Measurements from ENCODE around the gene MRPS12. TPM values are rescaled to one million over a fixed set of nuclear protein-coding genes. Genes with fewer than 3 reads are reported as not detected.

The MRPS12 gene
- polyA plus RNA-seq, 4 donors, result 25.4 to 78.2 (median 70.1) TPM

- WGBS, 3 donors, result 83 to 93% (median 85%) methylated on average over 5 of the region's 5 CpGs
Observed at GRCh38 chr19:38892841-38893240, 37.9 kb upstream of the MRPS12 start.

GRCh38 chr19:38893341-38893771 lies 37.4 kb upstream of the MRPS12 start:
- no peak overlapping the region for H3K27ac ChIP-seq (ENCODE audit: low read depth in 1 of 3, low read length in 2 of 3)
- H3K4me1 ChIP-seq (ENCODE audit: control insufficient read depth in 3 of 3, insufficient read depth in 2 of 3, low read depth in 1 of 3, low read length in 2 of 3), result peaks cover 0 to 3% (median 0%) of the 10 kb centered on the region in 3 donors
- DNase-seq (no peak), FAIRE-seq (no peak)
- H3K36me3 ChIP-seq (ENCODE audit: control insufficient read depth in 3 of 3, insufficient read depth in 2 of 3, low read depth in 1 of 3, low read length in 3 of 3), result peaks cover 3 to 70% (median 8%) of the 10 kb centered on the region in 3 donors
- H3K4me3 ChIP-seq (ENCODE audit: low read depth in 1 of 3, low read length in 3 of 3), result no peak overlapping the region
- H3K27me3 ChIP-seq (ENCODE audit: control insufficient read depth in 3 of 3, insufficient read depth in 3 of 3, low read length in 3 of 3), result no peaks in the 10 kb centered on the region
- no peaks in the 10 kb centered on the region for H3K9me3 ChIP-seq (ENCODE audit: control insufficient read depth in 2 of 2, insufficient read depth in 1 of 2, low read depth in 1 of 2, low read length in 1 of 2)
- 84 to 95% (median 91%) methylated on average over 12 to 14 of the region's 14 CpGs for WGBS, 3 donors

More at GRCh38 chr19:38892841-38893240, 37.9 kb upstream of the MRPS12 start:
- Histone ChIP-seq H3K4me3 (ENCODE audit: low read depth in 1 of 3, low read length in 3 of 3) (no peak overlapping the region), H3K9me3 (ENCODE audit: control insufficient read depth in 2 of 2, insufficient read depth in 1 of 2, low read depth in 1 of 2, low read length in 1 of 2) (no peaks in the 10 kb centered on the region), H3K27me3 (ENCODE audit: control insufficient read depth in 3 of 3, insufficient read depth in 3 of 3, low read length in 3 of 3) (no peaks in the 10 kb centered on the region), H3K4me1 (ENCODE audit: control insufficient read depth in 3 of 3, insufficient read depth in 2 of 3, low read depth in 1 of 3, low read length in 2 of 3) (no peaks in the 10 kb centered on the region), H3K27ac (ENCODE audit: low read depth in 1 of 3, low read length in 2 of 3) (no peak overlapping the region), H3K36me3 (ENCODE audit: control insufficient read depth in 3 of 3, insufficient read depth in 2 of 3, low read depth in 1 of 3, low read length in 3 of 3) (peaks cover 3 to 74% (median 8%) of the 10 kb centered on the region in 3 donors)
- FAIRE-seq, result no peak
- DNase-seq, result no peak

GRCh38 chr19:38894968-38895367 lies 35.8 kb upstream of the MRPS12 start:
- 73 to 83% (median 79%) methylated on average over 9 of the region's 9 CpGs for WGBS, 3 donors

GRCh38 chr19:38898788-38899446 lies 31.8 kb upstream of the MRPS12 start:
- peak overlapping the region; percentile 76 to 91 (median 80) for H3K27ac ChIP-seq (ENCODE audit: low read depth in 1 of 3, low read length in 2 of 3)
- H3K4me3 ChIP-seq (ENCODE audit: low read depth in 1 of 3, low read length in 3 of 3), result peak overlapping the region; percentile 65 to 80 (median 79)
- H3K9me3 ChIP-seq (ENCODE audit: control insufficient read depth in 2 of 2, insufficient read depth in 1 of 2, low read depth in 1 of 2, low read length in 1 of 2), result peaks cover 0 to 5% of the 10 kb centered on the region in 2 donors
- WGBS, 3 donors, result 4 to 8% (median 7%) methylated on average over 25 of the region's 25 CpGs
- FAIRE-seq (no peak), DNase-seq (peak; percentile 28 to 35)
- H3K36me3 ChIP-seq (ENCODE audit: control insufficient read depth in 3 of 3, insufficient read depth in 2 of 3, low read depth in 1 of 3, low read length in 3 of 3), result peaks cover 0 to 25% (median 0%) of the 10 kb centered on the region in 3 donors
- H3K27me3 ChIP-seq (ENCODE audit: control insufficient read depth in 3 of 3, insufficient read depth in 3 of 3, low read length in 3 of 3), result no peaks in the 10 kb centered on the region
- H3K4me1 ChIP-seq (ENCODE audit: control insufficient read depth in 3 of 3, insufficient read depth in 2 of 3, low read depth in 1 of 3, low read length in 2 of 3), result peaks cover 0 to 11% (median 0%) of the 10 kb centered on the region in 3 donors

More at GRCh38 chr19:38894968-38895367, 35.8 kb upstream of the MRPS12 start:
- Histone ChIP-seq H3K4me3 (ENCODE audit: low read depth in 1 of 3, low read length in 3 of 3) (no peak overlapping the region), H3K9me3 (ENCODE audit: control insufficient read depth in 2 of 2, insufficient read depth in 1 of 2, low read depth in 1 of 2, low read length in 1 of 2) (no peaks in the 10 kb centered on the region), H3K27ac (ENCODE audit: low read depth in 1 of 3, low read length in 2 of 3) (no peak overlapping the region), H3K36me3 (ENCODE audit: control insufficient read depth in 3 of 3, insufficient read depth in 2 of 3, low read depth in 1 of 3, low read length in 3 of 3) (peaks cover 0 to 54% (median 0%) of the 10 kb centered on the region in 3 donors), H3K27me3 (ENCODE audit: control insufficient read depth in 3 of 3, insufficient read depth in 3 of 3, low read length in 3 of 3) (no peaks in the 10 kb centered on the region), H3K4me1 (ENCODE audit: control insufficient read depth in 3 of 3, insufficient read depth in 2 of 3, low read depth in 1 of 3, low read length in 2 of 3) (peaks cover 0 to 11% (median 0%) of the 10 kb centered on the region in 3 donors)
- DNase-seq (no peak), FAIRE-seq (no peak)

- 0 to 1% (median 0%) methylated on average over 56 to 64 of the region's 64 CpGs for WGBS, 3 donors
- Histone ChIP-seq H3K27ac (ENCODE audit: low read depth in 1 of 3, low read length in 2 of 3) (peak within 1 kb of the TSS; percentile 76 to 91 (median 80)), H3K4me1 (ENCODE audit: control insufficient read depth in 3 of 3, insufficient read depth in 2 of 3, low read depth in 1 of 3, low read length in 2 of 3) (peaks cover 0 to 11% (median 0%) of the 10 kb centered on the region in 3 donors), H3K9me3 (ENCODE audit: control insufficient read depth in 2 of 2, insufficient read depth in 1 of 2, low read depth in 1 of 2, low read length in 1 of 2) (peaks cover 0 to 5% of the 10 kb centered on the region in 2 donors), H3K27me3 (ENCODE audit: control insufficient read depth in 3 of 3, insufficient read depth in 3 of 3, low read length in 3 of 3) (no peaks in the 10 kb centered on the region), H3K36me3 (ENCODE audit: control insufficient read depth in 3 of 3, insufficient read depth in 2 of 3, low read depth in 1 of 3, low read length in 3 of 3) (peaks cover 0 to 20% (median 0%) of the 10 kb centered on the region in 3 donors), H3K4me3 (ENCODE audit: low read depth in 1 of 3, low read length in 3 of 3) (peak within 1 kb of the TSS; percentile 80 to 82 (median 82))
- DNase-seq, result peak; percentile 100
- FAIRE-seq, result peak; percentile 39
Observed at GRCh38 chr19:38899447-38900201, 31.1 kb upstream of the MRPS12 start, which contains the start of the genes NFKBIB and SIRT2. NFKBIB (plus strand) TSS chr19:38899969; CDS start chr19:38900033, 64 bp downstream. SIRT2 (minus strand) TSS chr19:38899618; CDS start chr19:38899521, 97 bp downstream.

- Histone ChIP-seq H3K4me1 (ENCODE audit: control insufficient read depth in 3 of 3, insufficient read depth in 2 of 3, low read depth in 1 of 3, low read length in 2 of 3) (peaks cover 0 to 11% (median 0%) of the 10 kb centered on the region in 3 donors), H3K36me3 (ENCODE audit: control insufficient read depth in 3 of 3, insufficient read depth in 2 of 3, low read depth in 1 of 3, low read length in 3 of 3) (peaks cover under 1 to 22% (median 1%) of the 10 kb centered on the region in 3 donors), H3K4me3 (ENCODE audit: low read depth in 1 of 3, low read length in 3 of 3) (peak overlapping the region; percentile 64 to 82 (median 82)), H3K27ac (ENCODE audit: low read depth in 1 of 3, low read length in 2 of 3) (peak overlapping the region; percentile 69 to 87 (median 76)), H3K9me3 (ENCODE audit: control insufficient read depth in 2 of 2, insufficient read depth in 1 of 2, low read depth in 1 of 2, low read length in 1 of 2) (peaks cover 0 to 5% of the 10 kb centered on the region in 2 donors), H3K27me3 (ENCODE audit: control insufficient read depth in 3 of 3, insufficient read depth in 3 of 3, low read length in 3 of 3) (no peaks in the 10 kb centered on the region)
- DNase-seq (no peak), FAIRE-seq (no peak)
- 0 to 2% (median 0%) methylated on average over 8 of the region's 8 CpGs for WGBS, 3 donors
Observed at GRCh38 chr19:38900202-38900629, 30.5 kb upstream of the MRPS12 start.

GRCh38 chr19:38900743-38901190 lies 30.0 kb upstream of the MRPS12 start:
- Histone ChIP-seq H3K36me3 (ENCODE audit: control insufficient read depth in 3 of 3, insufficient read depth in 2 of 3, low read depth in 1 of 3, low read length in 3 of 3) (peaks cover 5 to 25% (median 6%) of the 10 kb centered on the region in 3 donors), H3K4me3 (ENCODE audit: low read depth in 1 of 3, low read length in 3 of 3) (peak overlapping the region in 2 of 3 donors; percentile 64 to 82), H3K4me1 (ENCODE audit: control insufficient read depth in 3 of 3, insufficient read depth in 2 of 3, low read depth in 1 of 3, low read length in 2 of 3) (peaks cover 0 to 11% (median 0%) of the 10 kb centered on the region in 3 donors), H3K27me3 (ENCODE audit: control insufficient read depth in 3 of 3, insufficient read depth in 3 of 3, low read length in 3 of 3) (no peaks in the 10 kb centered on the region), H3K27ac (ENCODE audit: low read depth in 1 of 3, low read length in 2 of 3) (peak overlapping the region in 1 of 3 donors; percentile 69), H3K9me3 (ENCODE audit: control insufficient read depth in 2 of 2, insufficient read depth in 1 of 2, low read depth in 1 of 2, low read length in 1 of 2) (peaks cover 0 to 5% of the 10 kb centered on the region in 2 donors)
- no peak for FAIRE-seq
- 6 to 20% (median 17%) methylated on average over 3 of the region's 3 CpGs for whole genome bisulfite sequencing, 3 donors
- DNase-seq, result peak in 1 of 2 donors; percentile 34

- H3K36me3 ChIP-seq (ENCODE audit: control insufficient read depth in 3 of 3, insufficient read depth in 2 of 3, low read depth in 1 of 3, low read length in 3 of 3), result peaks cover 5 to 30% (median 8%) of the 10 kb centered on the region in 3 donors
- H3K27me3 ChIP-seq (ENCODE audit: control insufficient read depth in 3 of 3, insufficient read depth in 3 of 3, low read length in 3 of 3), result no peaks in the 10 kb centered on the region
- WGBS, 3 donors, result 96 to 100% (median 100%) methylated on average over 1 of the region's 1 CpG
- no peak for FAIRE-seq
- DNase-seq, result no peak
- peaks cover 0 to 5% of the 10 kb centered on the region in 2 donors for H3K9me3 ChIP-seq (ENCODE audit: control insufficient read depth in 2 of 2, insufficient read depth in 1 of 2, low read depth in 1 of 2, low read length in 1 of 2)
- peaks cover 0 to 11% (median 0%) of the 10 kb centered on the region in 3 donors for H3K4me1 ChIP-seq (ENCODE audit: control insufficient read depth in 3 of 3, insufficient read depth in 2 of 3, low read depth in 1 of 3, low read length in 2 of 3)
- no peak overlapping the region for H3K27ac ChIP-seq (ENCODE audit: low read depth in 1 of 3, low read length in 2 of 3)
- H3K4me3 ChIP-seq (ENCODE audit: low read depth in 1 of 3, low read length in 3 of 3), result no peak overlapping the region
Observed at GRCh38 chr19:38901683-38902082, 29.1 kb upstream of the MRPS12 start.

All from small intestine (tissue), 7 donors.